NCI-H1105 (cell line): Measurements from ENCODE around the gene PARP11.

Experiments
- DNase-seq: peaks from one replicate; lab custom pipeline; 2025; lab: John Stamatoyannopoulos, UW

The PARP11 gene

DNA sequence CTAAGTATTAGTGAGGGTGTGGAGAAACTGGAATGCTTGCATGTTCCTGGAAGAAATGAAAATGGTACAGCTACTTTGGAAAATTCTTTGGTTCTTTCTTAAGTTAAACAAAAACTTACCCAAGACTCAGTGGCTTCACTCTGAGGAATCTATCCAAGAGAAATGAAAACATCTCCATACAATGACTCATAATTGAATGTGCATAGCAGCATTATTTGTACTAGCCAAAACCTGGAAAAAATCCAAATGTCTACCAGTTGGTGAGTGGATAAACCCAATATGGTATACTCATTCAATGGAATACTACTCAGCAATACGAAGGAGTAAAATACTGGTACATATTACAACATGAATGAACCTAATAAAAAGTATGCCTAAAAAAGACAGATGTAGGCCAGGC is 102.3 kb downstream of the PARP11 start:
- no peak for DNase-seq

DNA sequence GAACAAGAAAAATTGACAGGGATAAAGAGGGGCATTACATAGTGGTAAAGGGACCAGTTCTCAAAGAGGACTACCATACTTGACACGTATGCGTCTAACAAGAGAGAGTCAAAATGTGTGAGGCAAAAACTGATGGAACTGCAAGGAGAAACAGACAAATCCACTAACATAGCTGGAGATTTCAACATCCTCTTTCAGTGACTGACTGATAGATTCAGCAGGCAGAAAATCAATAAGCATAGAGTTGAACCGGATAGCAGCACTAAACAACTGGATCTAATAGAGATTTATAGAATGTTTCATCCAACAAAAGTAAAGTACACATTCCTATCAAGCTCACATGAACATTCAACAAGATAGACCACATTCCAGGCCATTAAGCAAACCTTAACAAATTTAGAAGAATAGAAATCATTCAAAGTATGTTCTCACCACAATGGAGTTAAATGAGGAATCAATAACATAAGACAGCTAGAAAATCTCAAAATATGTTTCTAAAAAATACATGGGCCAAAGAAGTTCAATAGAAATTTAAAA is 104.2 kb downstream of the PARP11 start:
- no peak for DNase-seq

DNA sequence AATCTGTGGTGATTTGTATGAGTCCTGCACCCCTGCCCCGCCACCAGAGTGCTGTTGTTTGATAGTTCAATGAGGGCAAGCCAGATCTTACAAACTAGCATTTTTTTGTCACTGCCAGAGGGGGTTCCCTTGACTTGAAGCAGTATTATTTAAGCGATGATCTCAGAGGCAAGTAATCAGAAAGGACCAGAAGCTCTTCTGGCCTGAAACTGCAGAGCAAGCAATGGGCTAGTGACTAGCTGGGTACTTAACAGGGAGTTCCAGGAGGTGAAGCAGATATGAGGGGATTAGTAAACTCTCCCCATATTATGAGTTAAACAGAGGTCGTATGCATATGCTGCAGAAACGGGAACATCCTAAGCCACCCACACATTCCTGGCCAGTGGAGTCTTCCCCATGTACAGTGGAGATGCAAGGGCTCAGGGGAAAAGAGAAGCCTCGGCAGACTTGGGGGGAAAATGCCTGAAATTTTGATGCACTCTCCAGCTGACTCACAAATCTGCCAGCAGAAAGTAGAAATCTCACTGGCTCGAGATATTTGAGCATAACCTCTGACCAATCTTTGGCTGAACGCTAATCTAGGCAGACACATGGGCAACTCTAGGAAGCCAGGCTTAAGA is 112.0 kb downstream of the PARP11 start:
- no peak for DNase-seq

DNA sequence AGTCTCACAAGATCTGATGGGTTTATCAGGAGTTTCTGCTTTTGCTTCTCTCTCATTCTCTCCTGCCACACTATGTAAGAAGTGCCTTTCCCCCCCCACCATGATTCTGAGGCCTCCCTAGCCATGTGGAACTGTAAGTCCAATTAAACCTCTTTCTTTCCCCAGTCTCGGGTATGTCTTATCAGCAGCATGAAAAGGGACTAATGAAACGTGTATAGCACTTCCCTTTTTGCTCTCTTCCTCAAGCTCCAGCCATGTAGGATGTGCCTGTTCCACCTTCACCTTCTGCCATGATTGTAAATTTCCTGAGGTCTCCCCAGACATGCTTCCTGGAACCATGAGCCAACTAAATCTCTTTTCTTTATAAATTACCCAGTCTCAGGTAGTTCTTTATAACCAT is 113.3 kb downstream of the PARP11 start:
- DNase-seq = no peak
